CD4-positive, alpha-beta T cell (primary cell): ENCODE results near the gene RAMP1. TPM values are rescaled to one million over a fixed set of nuclear protein-coding genes. Genes with fewer than 3 reads are reported as not detected.

Source experiments
- ATAC-seq: fragments of 200-7000 bp; cut with Tn5 transposase; one replicate; pipeline ENCODE4 v1.10.0; 2022; ENCODE audit warnings: mild to moderate bottlenecking; ENCODE audit not compliant: poor library complexity
- CTCF ChIA-PET: fragments of 350-600 bp; sonication (Branson Sonifier 250); formaldehyde crosslinking; loops from one replicate; lab custom pipeline; 2021; ENCODE audit warnings: antibody characterized with exemption, inconsistent platforms; lab: Charles Lee
- POLR2A ChIA-PET: fragments of 350-600 bp; sonication (Branson Sonifier 250); formaldehyde crosslinking; loops from one replicate; lab custom pipeline; 2021; ENCODE audit warnings: antibody characterized with exemption, inconsistent platforms; lab: Charles Lee
- DNase-seq, 14 experiments: peaks; one replicate each; pipeline ENCODE4 v3.0.0-alpha.2; 2013 to 2020; ENCODE audit warnings: mixed read lengths in 2 of 14
- H3K27ac ChIP-seq, 2 donors: one replicate each; pipeline versions ENCODE4 v1.5.1 to v1.7.0; 2013; ENCODE audit warnings: low read length in 2 of 2, low read depth in 1 of 2, mild to moderate bottlenecking in 1 of 2
- H3K27me3 ChIP-seq, 2 experiments: 1 replicate in 1 of 2; 2 replicates in 1 of 2; pipeline versions ENCODE4 v1.6.1 to v1.7.0; 2013; ENCODE audit warnings: low read length in 2 of 2, control low read depth in 1 of 2, mild to moderate bottlenecking in 1 of 2, moderate library complexity in 1 of 2; ENCODE audit not compliant: insufficient read depth in 2 of 2, control insufficient read depth in 1 of 2
- H3K36me3 ChIP-seq: one replicate; pipeline ENCODE4 v1.6.1; 2013; ENCODE audit warnings: low read length, control low read depth; ENCODE audit not compliant: insufficient read depth
- H3K4me1 ChIP-seq: one replicate; pipeline ENCODE4 v1.6.1; 2013; ENCODE audit warnings: low read length, control low read depth; ENCODE audit not compliant: insufficient read depth
- H3K4me3 ChIP-seq: one replicate; pipeline ENCODE4 v1.5.1; 2013; ENCODE audit warnings: mild to moderate bottlenecking, low read length, moderate library complexity
- H3K9me3 ChIP-seq, 2 experiments: 1 replicate in 1 of 2; 2 replicates in 1 of 2; pipeline versions ENCODE4 v1.6.1 to v1.7.0; 2013; ENCODE audit warnings: low read length in 2 of 2, mild to moderate bottlenecking in 2 of 2, control low read depth in 1 of 2, moderate library complexity in 1 of 2; ENCODE audit not compliant: control insufficient read depth in 1 of 2, insufficient read depth in 1 of 2
- H3K27ac Mint-ChIP-seq: one replicate; pipeline ENCODE4 v1.8.0; 2020; ENCODE audit warnings: mixed read lengths
- H3K27me3 Mint-ChIP-seq: one replicate; pipeline ENCODE4 v1.8.0; 2021; ENCODE audit warnings: mixed read lengths
- H3K36me3 Mint-ChIP-seq: one replicate; pipeline ENCODE4 v1.8.0; 2021; ENCODE audit warnings: low read depth, mixed read lengths
- H3K4me1 Mint-ChIP-seq: one replicate; pipeline ENCODE4 v1.8.0; 2021; ENCODE audit warnings: low read depth, mixed read lengths
- H3K4me3 Mint-ChIP-seq: one replicate; pipeline ENCODE4 v1.8.0; 2020; ENCODE audit warnings: mild to moderate bottlenecking, mixed read lengths
- H3K9me3 Mint-ChIP-seq: one replicate; pipeline ENCODE4 v1.8.0; 2020; ENCODE audit warnings: mixed read lengths
- CTCF ChIP-seq: fragments of 200-600 bp; IDR thresholded peaks from one replicate; pipeline ENCODE4 v1.8.0; 2022; ENCODE audit warnings: antibody characterized with exemption, mild to moderate bottlenecking
- intact Hi-C, 2 experiments: fragments of 100-400 bp; cut with DNase I in 1 of 2; cut with micrococcal nuclease in 1 of 2; formaldehyde crosslinking; loops; one replicate each; pipeline versions ENCODE4 v1.15.1 to v1.9.0; 2023 to 2025; cut with DNase I, micrococcal nuclease
- total RNA-seq, 174 experiments: library from RNA in 2 of 174; stranded (reverse) in 2 of 174; gene quantifications; one replicate each; pipeline ENCODE4 v1.2.3 and lab custom pipeline; 2021 to 2026

RAMP1 gene
- total RNA-seq, 2 experiments from 2014 or later: not detected

- no peaks in the 10 kb centered on the region for H3K9me3 Mint-ChIP-seq
- CTCF ChIA-PET: interaction anchor here (0.7 kb wide), 1 partner anchor 236 kb away, joined by 3 read pairs; no protein-coding TSS in a partner anchor
- H3K36me3 ChIP-seq: no peaks in the 10 kb centered on the region
- TF ChIP-seq CTCF: no peak
- H3K27me3 Mint-ChIP-seq: no peaks in the 10 kb centered on the region
- H3K4me1 ChIP-seq: no peaks in the 10 kb centered on the region
- no peak overlapping the region for H3K27ac ChIP-seq
- no peak overlapping the region for H3K4me3 ChIP-seq
- no peak overlapping the region for H3K4me3 Mint-ChIP-seq
- H3K4me1 Mint-ChIP-seq: no peaks in the 10 kb centered on the region
- POLR2A ChIA-PET: no interaction called here
- DNase-seq (no peak), ATAC-seq (no peak)
- no peaks in the 10 kb centered on the region for H3K36me3 Mint-ChIP-seq
- no peaks in the 10 kb centered on the region for H3K27me3 ChIP-seq
- H3K9me3 ChIP-seq: no peaks in the 10 kb centered on the region
- intact Hi-C loops: no loop called here
- H3K27ac Mint-ChIP-seq: no peak overlapping the region
These were observed 20.7 kb downstream of the RAMP1 start for GRCh38 chr2:237879991-237880560.

- Histone ChIP-seq H3K27me3 (no peaks in the 10 kb centered on the region), H3K4me3 (no peak overlapping the region), H3K36me3 (no peaks in the 10 kb centered on the region), H3K27ac (no peak overlapping the region), H3K4me1 (no peaks in the 10 kb centered on the region), H3K9me3 (no peaks in the 10 kb centered on the region)
- DNase-seq (peak in 1 of 14 experiments; percentile 31), ATAC-seq (no peak)
- Mint-ChIP-seq H3K27ac (no peak overlapping the region), H3K4me1 (no peaks in the 10 kb centered on the region), H3K9me3 (no peaks in the 10 kb centered on the region), H3K36me3 (no peaks in the 10 kb centered on the region), H3K4me3 (no peak overlapping the region), H3K27me3 (no peaks in the 10 kb centered on the region)
- no peak for TF ChIP-seq CTCF
- ChIA-PET POLR2A (no interaction called here), CTCF (no interaction called here)
- intact Hi-C loops: no loop called here
These were observed 23.4 kb downstream of the RAMP1 start for GRCh38 chr2:237882510-237883481.

GRCh38 chr2:237883951-237884446 is 24.6 kb downstream of the RAMP1 start:
- H3K4me1 Mint-ChIP-seq: no peaks in the 10 kb centered on the region
- no peaks in the 10 kb centered on the region for H3K36me3 Mint-ChIP-seq
- intact Hi-C loops: no loop called here
- no peak overlapping the region for H3K4me3 Mint-ChIP-seq
- ATAC-seq (no peak), DNase-seq (peak in 1 of 14 experiments; percentile 14)
- H3K27me3 Mint-ChIP-seq: no peaks in the 10 kb centered on the region
- H3K27ac Mint-ChIP-seq: no peak overlapping the region
- H3K27me3 ChIP-seq: no peaks in the 10 kb centered on the region
- H3K9me3 ChIP-seq: no peaks in the 10 kb centered on the region
- H3K9me3 Mint-ChIP-seq: no peaks in the 10 kb centered on the region
- H3K27ac ChIP-seq: no peak overlapping the region
- no peaks in the 10 kb centered on the region for H3K36me3 ChIP-seq
- H3K4me1 ChIP-seq: no peaks in the 10 kb centered on the region
- ChIA-PET POLR2A (no interaction called here), CTCF (no interaction called here)
- TF ChIP-seq CTCF: no peak
- H3K4me3 ChIP-seq: no peak overlapping the region
